Kidney (tissue), 14 donors: ENCODE measurements around the gene GRIK1. TPM values are rescaled to one million over a fixed set of nuclear protein-coding genes. Genes with fewer than 3 reads are reported as not detected.

Experiments
- DNase-seq, 5 donors: peaks; one replicate each; pipeline ENCODE4 v3.0.0-alpha.2; 2013 to 2020
- FAIRE-seq: peaks from 2 replicates; lab custom pipeline; 2012; peaks lifted over from hg19 to GRCh38; lab: Jason Lieb, UNC
- H3K27ac ChIP-seq, 2 donors: one replicate each; pipeline ENCODE4 v1.7.0; 2013; ENCODE audit warnings: low read depth in 2 of 2, low read length in 2 of 2, inconsistent platforms in 1 of 2
- H3K27me3 ChIP-seq: one replicate; pipeline ENCODE4 v1.7.1; 2013; ENCODE audit warnings: low read length, inconsistent platforms; ENCODE audit not compliant: control insufficient read depth, insufficient read depth
- H3K36me3 ChIP-seq, 3 donors: one replicate each; pipeline versions ENCODE4 v1.7.0 to v1.7.1; 2013; ENCODE audit warnings: low read length in 3 of 3, control low read depth in 1 of 3, inconsistent platforms in 1 of 3; ENCODE audit not compliant: insufficient read depth in 3 of 3, control insufficient read depth in 2 of 3
- H3K4me1 ChIP-seq, 3 donors: one replicate each; pipeline versions ENCODE4 v1.7.0 to v1.7.1; 2013; ENCODE audit warnings: low read length in 3 of 3, inconsistent platforms in 1 of 3, low read depth in 1 of 3; ENCODE audit not compliant: control insufficient read depth in 2 of 3, insufficient read depth in 2 of 3
- H3K4me3 ChIP-seq, 3 donors: one replicate each; pipeline versions ENCODE4 v1.7.0 to v1.8.1; 2013; ENCODE audit warnings: low read length in 3 of 3, control low read depth in 1 of 3, inconsistent platforms in 1 of 3
- H3K9ac ChIP-seq, 3 donors: one replicate each; pipeline versions ENCODE4 v1.7.0 to v1.7.1; 2013; ENCODE audit warnings: low read length in 3 of 3, control low read depth in 1 of 3, inconsistent platforms in 1 of 3
- H3K9me3 ChIP-seq, 3 donors: one replicate each; pipeline versions ENCODE4 v1.7.0 to v1.7.1; 2013; ENCODE audit warnings: low read length in 3 of 3, control low read depth in 1 of 3, inconsistent platforms in 1 of 3; ENCODE audit not compliant: control insufficient read depth in 2 of 3, insufficient read depth in 1 of 3
- CTCF ChIP-seq: IDR thresholded peaks from 3 replicates; pipeline ENCODE4 v1.5.1; 2012; ENCODE audit warnings: mild to moderate bottlenecking, moderate library complexity, borderline replicate concordance; ENCODE audit not compliant: insufficient read depth; ENCODE audit errors: extremely low read depth
- intact Hi-C: fragments of 100-400 bp; cut with DNase I; formaldehyde crosslinking; loops from one replicate; pipeline ENCODE4 v1.11.1; 2022
- polyA plus RNA-seq: library from polyadenylated mRNA; stranded (reverse); fragments of 350-450 nt; fragmentation: Illumina TruSeq; extraction: RNeasy Lipid Tissue Mini Kit (QIAGEN cat#74804); gene quantifications from one replicate; pipeline ENCODE4 v1.2.3, GENCODE V29; 2014; ENCODE audit warnings: low read depth, low replicate concordance; ENCODE audit not compliant: insufficient read depth
- total RNA-seq: library from RNA; stranded (reverse); fragmentation: NEBNext Ultra II Directional; extraction: Animal tissue kit (Norgen Biotek cat#: 25700); gene quantifications from one replicate; pipeline ENCODE4 v1.2.1, GENCODE V29; 2021
- donor health status: control.
- donor health status: control.
- donor health status: control.
- donor health status: control.
- donor health status: control.
- donor health status: DM: yes; HTN: yes; CAD: no.
- donor health status: Normal renal cell carcinoma (clear cell type).

Gene GRIK1
- total and polyA plus RNA-seq, 2 donors from 2014 or later: not detected

GRCh38 chr21:29506947-29507346 lies 432.8 kb downstream of the GRIK1 start:
- Histone ChIP-seq H3K36me3 (no peaks in the 10 kb centered on the region), H3K27me3 (no peaks in the 10 kb centered on the region), H3K27ac (no peak overlapping the region), H3K9ac (no peak overlapping the region), H3K9me3 (no peaks in the 10 kb centered on the region), H3K4me1 (no peaks in the 10 kb centered on the region), H3K4me3 (no peak overlapping the region)
- TF ChIP-seq CTCF: no peak
- FAIRE-seq: no peak
- intact Hi-C loops: no loop called here
- no peak for DNase-seq

GRCh38 chr21:29506214-29506613 lies 433.6 kb downstream of the GRIK1 start:
- no peak overlapping the region for H3K27ac ChIP-seq
- no peak overlapping the region for H3K4me3 ChIP-seq
- no peaks in the 10 kb centered on the region for H3K9me3 ChIP-seq
- no peaks in the 10 kb centered on the region for H3K27me3 ChIP-seq
- DNase-seq (no peak), FAIRE-seq (no peak)
- no peaks in the 10 kb centered on the region for H3K36me3 ChIP-seq
- TF ChIP-seq CTCF: no peak
- intact Hi-C loops: no loop called here
- no peaks in the 10 kb centered on the region for H3K4me1 ChIP-seq
- H3K9ac ChIP-seq: no peak overlapping the region

- Histone ChIP-seq H3K9me3 (no peaks in the 10 kb centered on the region), H3K9ac (no peak overlapping the region), H3K36me3 (no peaks in the 10 kb centered on the region), H3K27me3 (no peaks in the 10 kb centered on the region), H3K27ac (no peak overlapping the region), H3K4me3 (no peak overlapping the region), H3K4me1 (no peaks in the 10 kb centered on the region)
- DNase-seq: no peak
- intact Hi-C loops: no loop called here
- no peak for FAIRE-seq
- no peak for TF ChIP-seq CTCF
These were observed 435.0 kb downstream of the GRIK1 start for GRCh38 chr21:29504751-29505321.

GRCh38 chr21:29501451-29501850 lies 438.3 kb downstream of the GRIK1 start:
- no peak overlapping the region for H3K27ac ChIP-seq
- no peaks in the 10 kb centered on the region for H3K36me3 ChIP-seq
- intact Hi-C loops: no loop called here
- no peak for TF ChIP-seq CTCF
- FAIRE-seq (no peak), DNase-seq (no peak)
- no peak overlapping the region for H3K4me3 ChIP-seq
- H3K9ac ChIP-seq: no peak overlapping the region
- H3K27me3 ChIP-seq: no peaks in the 10 kb centered on the region
- H3K9me3 ChIP-seq: no peaks in the 10 kb centered on the region
- no peaks in the 10 kb centered on the region for H3K4me1 ChIP-seq
